NCI-H82 treated with DMSO at 0.1 percent for 48 hours (cell line): ENCODE measurements around the gene NRN1L.

Source experiments
- DNase-seq: peaks from one replicate; lab custom pipeline; 2025; ENCODE audit not compliant: unreplicated experiment; lab: John Stamatoyannopoulos, UW

The NRN1L gene

DNA sequence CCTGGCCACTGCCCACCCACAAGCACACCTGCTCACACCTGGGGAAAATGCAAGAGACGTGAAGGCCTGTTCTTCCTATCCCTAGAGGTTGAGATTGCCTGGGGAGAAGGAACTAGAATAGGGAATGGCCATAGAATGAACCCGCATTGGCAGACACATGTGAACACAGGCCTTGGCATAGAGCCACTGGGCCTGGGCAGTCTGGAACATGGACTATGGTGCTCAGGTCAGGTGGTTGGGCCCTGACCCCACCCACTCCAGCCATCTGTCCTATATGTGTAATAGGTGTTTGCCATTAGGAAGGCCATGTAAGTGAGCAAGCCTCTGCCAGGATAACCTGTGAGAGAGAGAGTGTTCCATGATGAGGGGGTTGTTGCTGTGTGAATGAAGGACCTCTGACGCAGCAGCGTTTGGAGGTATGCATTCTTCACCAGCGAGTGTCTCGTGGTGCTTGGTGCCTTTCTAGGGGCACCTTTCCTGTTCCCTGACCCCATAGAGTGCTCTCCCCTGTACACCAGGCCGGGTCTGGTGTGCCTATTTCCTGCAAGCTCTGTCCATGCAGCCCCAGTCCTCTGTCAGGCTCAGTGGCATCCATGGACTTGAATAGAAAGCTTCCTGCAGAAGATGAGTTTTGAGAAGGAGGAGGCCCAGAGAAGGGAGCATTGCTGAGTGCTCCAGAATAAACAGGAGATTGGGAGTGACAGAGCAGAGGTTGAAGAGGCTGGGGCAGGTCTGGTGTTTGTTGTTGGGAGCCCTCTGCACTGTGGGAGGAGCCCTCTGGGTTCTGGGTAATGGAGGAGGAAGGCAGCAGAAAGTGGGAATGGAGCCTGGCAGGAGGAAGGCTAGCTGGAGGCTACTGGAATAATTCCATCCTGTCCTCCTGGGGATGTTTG, 31.4 kb downstream of the NRN1L start:
- DNase-seq: no peak

DNA sequence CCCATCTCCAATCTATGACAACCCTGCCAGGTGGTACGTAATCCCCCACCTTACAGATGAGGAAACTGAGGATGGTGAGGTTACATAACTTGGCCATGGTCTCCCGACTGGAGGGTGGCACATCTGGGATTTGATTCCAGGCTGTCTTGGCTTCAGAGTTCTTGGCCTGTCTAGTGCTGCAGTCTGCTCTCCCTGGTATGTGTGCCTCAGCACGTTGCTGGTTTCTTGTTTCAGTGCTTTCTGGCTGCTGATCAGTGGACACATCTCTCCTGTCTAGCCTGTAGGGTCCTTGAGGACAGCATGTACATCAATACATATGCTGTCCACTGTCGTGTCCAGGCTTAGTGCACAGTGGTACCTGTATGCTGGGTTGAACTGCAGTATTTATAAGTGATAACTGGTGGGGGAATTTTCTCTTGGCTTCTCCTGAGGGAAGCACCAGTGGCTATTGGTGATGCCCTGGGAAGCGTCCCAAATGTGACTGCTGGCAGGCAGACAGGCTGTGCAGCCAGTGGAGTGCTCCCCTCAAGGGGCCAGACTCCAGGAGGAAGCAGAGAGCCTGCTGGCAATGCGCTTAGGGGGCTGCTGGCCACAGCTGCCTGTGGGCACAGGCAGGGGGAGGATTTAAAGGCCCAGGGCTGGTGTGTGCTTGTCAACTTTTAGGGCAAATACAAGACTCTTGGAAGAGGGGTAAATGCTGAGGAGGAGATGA, 32.6 kb downstream of the NRN1L start:
- no peak for DNase-seq

DNA sequence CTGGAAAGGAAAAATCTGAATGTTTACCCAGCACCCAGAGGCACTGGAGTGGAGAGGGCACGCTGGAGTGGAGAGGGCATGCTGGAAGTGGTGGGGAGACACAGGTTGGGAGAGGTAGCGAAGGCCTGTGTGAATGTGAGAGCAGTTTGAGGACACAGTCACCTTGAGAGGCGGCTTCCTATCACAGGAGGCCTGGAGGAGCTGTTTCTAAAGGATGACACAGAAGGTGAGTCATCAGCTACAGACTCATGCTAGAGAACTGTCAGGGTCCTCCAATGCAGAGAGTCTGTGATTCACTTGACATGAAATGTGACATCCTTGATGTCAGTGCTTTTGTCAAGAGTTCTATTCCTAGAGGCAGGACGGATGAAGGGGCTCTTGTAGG, 33.2 kb downstream of the NRN1L start:
- no peak for DNase-seq

DNA sequence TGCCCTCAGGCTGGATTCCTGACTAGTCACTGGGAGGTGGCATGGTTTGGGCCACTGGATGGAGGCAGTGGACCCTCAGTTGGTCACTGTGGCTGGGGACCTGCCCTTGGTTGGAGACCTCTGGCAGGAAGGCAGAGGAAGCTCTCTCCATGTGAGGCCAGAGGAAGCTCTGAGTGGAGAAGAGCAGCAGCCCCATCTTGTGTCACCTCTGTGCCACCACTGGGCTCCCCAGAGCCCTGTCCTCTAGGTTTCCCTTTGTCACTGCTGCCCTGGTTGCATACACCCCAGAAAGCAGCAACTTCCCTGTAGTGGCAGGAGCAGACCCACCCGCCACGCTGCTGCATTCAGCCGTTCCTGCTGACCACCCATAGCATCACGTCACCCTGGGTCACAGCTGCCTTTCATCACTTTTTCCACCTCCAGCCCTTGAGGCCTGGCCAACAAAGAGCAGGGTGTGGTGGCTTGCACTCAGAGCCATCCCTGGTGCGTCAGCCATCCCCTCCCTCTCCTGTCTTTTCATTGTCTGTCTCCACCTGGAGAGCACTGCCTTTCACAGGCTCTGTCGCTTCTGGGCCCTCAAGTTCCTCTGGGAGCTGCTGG, 35.0 kb downstream of the NRN1L start:
- no peak for DNase-seq

- no peak for DNase-seq
Observed at GRCh38 chr16:67922221-67922620, 37.5 kb downstream of the NRN1L start.

- DNase-seq: no peak
Observed at GRCh38 chr16:67922740-67923139, 38.1 kb downstream of the NRN1L start.

GRCh38 chr16:67923414-67924116, 38.9 kb downstream of the NRN1L start:
- DNase-seq: no peak

GRCh38 chr16:67924140-67924906, 39.6 kb downstream of the NRN1L start:
- no peak for DNase-seq

DNA sequence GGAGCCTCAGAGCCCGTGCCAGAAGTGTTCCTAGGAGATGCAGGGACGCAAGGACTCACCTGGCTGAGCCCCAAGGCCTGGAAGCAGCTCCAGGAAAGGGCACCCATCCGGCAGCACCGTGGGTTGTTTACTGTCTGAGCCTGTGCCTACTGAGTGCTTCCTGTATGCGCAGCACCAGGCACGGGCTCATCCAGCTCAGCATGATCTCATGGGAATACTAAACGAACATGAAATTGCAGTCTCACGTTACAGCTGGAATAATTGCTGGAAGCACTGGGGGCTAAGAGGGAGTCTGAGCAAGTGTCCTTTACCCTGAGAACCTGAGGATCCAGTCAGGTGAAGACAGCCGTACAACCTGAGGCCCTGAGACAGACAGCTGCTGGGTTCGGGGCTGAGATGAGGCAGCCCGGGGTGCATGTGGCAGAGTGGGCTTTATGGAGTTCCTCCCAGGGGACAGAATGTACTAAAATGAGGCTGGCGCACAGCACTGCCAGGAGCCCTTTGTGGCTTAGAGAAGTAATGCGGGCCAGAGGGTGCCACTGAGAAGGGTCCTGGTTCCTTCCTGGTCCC, 41.6 kb downstream of the NRN1L start:
- peak; percentile 7 for DNase-seq

DNA sequence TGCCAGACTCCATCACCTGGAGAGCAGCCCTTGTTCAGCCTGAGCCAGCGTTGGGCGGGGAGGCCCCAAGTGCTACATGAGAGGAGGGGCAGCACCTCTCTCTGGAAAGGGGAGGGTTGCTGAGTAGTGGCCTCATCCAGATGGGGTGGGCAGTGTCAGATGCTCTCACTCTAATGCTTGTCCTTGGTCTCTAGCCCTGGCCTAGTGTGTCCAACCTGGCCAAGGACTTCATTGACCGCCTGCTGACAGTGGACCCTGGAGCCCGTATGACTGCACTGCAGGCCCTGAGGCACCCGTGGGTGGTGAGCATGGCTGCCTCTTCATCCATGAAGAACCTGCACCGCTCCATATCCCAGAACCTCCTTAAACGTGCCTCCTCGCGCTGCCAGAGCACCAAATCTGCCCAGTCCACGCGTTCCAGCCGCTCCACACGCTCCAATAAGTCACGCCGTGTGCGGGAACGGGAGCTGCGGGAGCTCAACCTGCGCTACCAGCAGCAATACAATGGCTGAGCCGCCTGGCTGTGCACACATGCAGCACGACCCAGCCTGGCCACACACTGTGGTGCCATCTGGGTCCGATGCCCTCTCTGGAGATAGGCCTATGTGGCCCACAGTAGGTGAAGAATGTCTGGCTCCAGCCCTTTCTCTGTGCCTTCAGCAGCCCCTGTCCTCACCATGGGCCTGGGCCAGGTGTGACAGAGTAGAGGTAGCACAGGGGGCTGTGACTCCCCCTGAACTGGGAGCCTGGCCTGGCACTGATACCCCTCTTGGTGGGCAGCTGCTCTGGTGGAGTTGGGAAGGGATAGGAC, 42.7 kb downstream of the NRN1L start:
- DNase-seq: no peak

DNA sequence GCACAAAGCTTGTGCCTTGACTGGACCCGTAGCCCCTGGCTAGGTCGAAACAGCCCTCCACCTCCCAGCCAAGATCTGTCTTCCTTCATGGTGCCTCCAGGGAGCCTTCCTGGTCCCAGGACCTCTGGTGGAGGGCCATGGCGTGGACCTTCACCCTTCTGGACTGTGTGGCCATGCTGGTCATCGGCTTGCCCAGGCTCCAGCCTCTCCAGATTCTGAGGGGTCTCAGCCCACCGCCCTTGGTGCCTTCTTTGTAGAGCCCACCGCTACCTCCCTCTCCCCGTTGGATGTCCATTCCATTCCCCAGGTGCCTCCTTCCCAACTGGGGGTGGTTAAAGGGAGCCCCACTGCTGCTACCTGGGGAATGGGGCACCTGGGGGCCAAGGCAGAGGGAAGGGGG, 43.5 kb downstream of the NRN1L start:
- DNase-seq: no peak

DNA sequence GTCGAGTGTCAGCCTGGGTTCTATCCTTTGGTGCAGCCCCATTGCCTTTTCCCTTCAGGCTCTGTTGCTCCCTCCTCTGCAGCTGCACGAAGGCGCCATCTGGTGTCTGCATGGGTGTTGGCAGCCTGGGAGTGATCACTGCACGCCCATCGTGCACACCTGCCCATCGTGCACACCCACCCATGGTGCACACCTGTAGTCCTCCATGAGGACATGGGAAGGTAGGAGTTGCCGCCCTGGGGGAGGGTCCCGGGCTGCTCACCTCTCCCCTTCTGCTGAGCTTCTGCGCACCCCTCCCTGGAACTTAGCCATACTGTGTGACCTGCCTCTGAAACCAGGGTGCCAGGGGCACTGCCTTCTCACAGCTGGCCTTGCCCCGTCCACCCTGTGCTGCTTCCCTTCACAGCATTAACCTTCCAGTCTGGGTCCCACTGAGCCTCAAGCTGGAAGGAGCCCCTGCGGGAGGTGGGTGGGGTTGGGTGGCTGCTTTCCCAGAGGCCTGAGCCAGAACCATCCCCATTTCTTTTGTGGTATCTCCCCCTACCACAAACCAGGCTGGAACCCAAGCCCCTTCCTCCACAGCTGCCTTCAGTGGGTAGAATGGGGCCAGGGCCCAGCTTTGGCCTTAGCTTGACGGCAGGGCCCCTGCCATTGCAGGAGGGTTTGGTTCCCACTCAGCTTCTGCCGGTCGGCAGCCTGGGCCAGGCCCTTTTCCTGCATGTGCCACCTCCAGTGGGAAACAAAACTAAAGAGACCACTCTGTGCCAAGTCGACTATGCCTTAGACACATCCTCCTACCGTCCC, 44.1 kb downstream of the NRN1L start:
- peak; percentile 19 for DNase-seq

- no peak for DNase-seq
Observed at GRCh38 chr16:67930191-67930590, 45.5 kb downstream of the NRN1L start.

DNA sequence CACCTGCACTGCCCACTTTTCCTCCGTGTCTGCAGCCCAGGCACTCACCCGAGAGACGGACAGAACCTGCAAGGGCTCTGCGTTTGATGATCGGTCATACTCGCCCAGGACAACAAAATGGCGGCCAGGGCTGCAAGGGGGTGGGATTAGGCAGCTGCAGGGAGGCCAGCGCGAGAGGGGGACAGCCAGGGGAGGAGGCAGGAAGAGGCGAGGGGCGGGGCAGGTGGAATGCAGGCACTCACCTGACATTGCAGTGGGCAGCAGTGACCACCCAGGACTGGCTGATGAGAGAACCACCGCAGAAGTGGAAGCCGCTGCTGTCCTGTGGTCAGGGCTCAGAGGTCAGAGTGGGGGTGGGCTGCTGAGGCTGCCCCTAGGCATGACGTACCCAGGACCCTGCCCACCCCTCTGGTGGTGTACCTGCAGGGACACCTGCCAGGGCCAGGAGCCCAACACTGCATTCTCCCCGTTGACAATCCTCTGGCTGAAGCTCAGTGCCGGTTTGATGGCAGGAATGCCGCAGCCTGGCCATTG, 46.1 kb downstream of the NRN1L start:
- no peak for DNase-seq

DNA sequence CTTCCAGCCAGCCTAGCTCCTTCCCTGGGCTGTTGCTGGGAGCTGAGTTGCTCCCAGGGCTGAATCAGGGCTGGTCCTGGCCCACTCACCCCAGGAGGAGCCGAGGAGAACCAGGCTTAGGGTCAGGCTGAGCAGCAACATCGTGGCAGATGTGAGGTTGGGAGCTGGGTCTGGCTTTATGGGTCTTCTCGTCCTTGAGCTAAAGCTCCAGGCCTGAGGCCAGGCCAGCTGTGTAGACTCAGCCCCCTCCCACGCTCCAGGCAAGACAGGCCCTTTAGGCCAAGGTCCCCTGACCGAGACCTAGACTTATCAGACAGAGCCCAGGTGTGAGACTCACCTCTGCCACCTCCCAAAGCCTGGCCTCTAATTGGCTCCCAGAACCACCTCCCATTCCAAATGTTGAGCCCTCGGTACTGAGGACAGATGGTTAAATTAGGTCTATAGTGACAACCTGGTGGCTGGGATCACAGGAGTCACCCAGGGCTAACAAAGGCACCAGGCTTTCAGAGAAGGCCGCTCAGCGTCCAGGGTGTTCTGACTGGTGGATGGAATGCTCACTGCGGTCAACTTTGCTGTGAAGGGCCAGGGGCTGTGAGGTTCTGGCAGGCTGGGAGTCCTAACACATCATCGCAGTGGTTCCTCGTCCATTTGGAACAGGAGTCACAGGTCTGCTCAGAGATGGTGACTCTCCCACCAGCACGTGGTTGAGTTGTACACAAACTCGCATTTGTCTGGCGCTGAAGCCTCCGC, 47.2 kb downstream of the NRN1L start, which contains the start of gene CTRL:
Gene CTRL (minus strand): TSS at position 151 of the 750 bp plus-strand sequence. CDS start 10 bp downstream, at position 141.
- no peak for DNase-seq

GRCh38 chr16:67932462-67932840, 47.8 kb downstream of the NRN1L start:
- no peak for DNase-seq

GRCh38 chr16:67933805-67934204, 49.1 kb downstream of the NRN1L start:
- DNase-seq: no peak
